CD4-positive, alpha-beta T cell treated with Interleukin-17A for 4 hours (primary cell): ENCODE data around the gene HSPA4.
A peak's percentile ranks its signal among the peaks of the same experiment; 100 is the strongest.

Experiments
- DNase-seq: peaks from one replicate; pipeline ENCODE4 v3.0.0-alpha.2; 2020; ENCODE audit warnings: mixed read lengths

Gene HSPA4

GRCh38 chr5:133106761-133107572 lies 55.2 kb downstream of the HSPA4 start:
- peak; percentile 11 for DNase-seq

- no peak for DNase-seq
These were observed 56.7 kb downstream of the HSPA4 start for GRCh38 chr5:133108481-133108921.

- DNase-seq = no peak
These were observed 58.1 kb downstream of the HSPA4 start for GRCh38 chr5:133109655-133110483.

GRCh38 chr5:133110709-133111108 lies 58.9 kb downstream of the HSPA4 start:
- DNase-seq = no peak

- peak; percentile 92 for DNase-seq
These were observed 59.5 kb downstream of the HSPA4 start for GRCh38 chr5:133111299-133111698.

GRCh38 chr5:133112026-133112660 lies 60.3 kb downstream of the HSPA4 start:
- no peak for DNase-seq

GRCh38 chr5:133113331-133114061 lies 61.7 kb downstream of the HSPA4 start:
- DNase-seq = no peak

GRCh38 chr5:133114166-133114932 lies 62.5 kb downstream of the HSPA4 start:
- DNase-seq = no peak

GRCh38 chr5:133114933-133115310 lies 63.1 kb downstream of the HSPA4 start:
- no peak for DNase-seq

- DNase-seq = no peak
These were observed 64.8 kb downstream of the HSPA4 start for GRCh38 chr5:133116601-133117000.

- DNase-seq = no peak
These were observed 65.5 kb downstream of the HSPA4 start for GRCh38 chr5:133117166-133117911.

- DNase-seq = no peak
These were observed 66.2 kb downstream of the HSPA4 start for GRCh38 chr5:133117912-133118445.

GRCh38 chr5:133118741-133119140 lies 66.9 kb downstream of the HSPA4 start:
- DNase-seq = no peak

- no peak for DNase-seq
These were observed 67.5 kb downstream of the HSPA4 start for GRCh38 chr5:133119233-133119711.

GRCh38 chr5:133120156-133120750 lies 68.4 kb downstream of the HSPA4 start:
- DNase-seq = no peak

- DNase-seq = no peak
These were observed 69.3 kb downstream of the HSPA4 start for GRCh38 chr5:133121080-133121479.

GRCh38 chr5:133121611-133122150 lies 69.9 kb downstream of the HSPA4 start:
- DNase-seq = no peak

GRCh38 chr5:133122711-133123110 lies 70.9 kb downstream of the HSPA4 start:
- no peak for DNase-seq

- DNase-seq = no peak
These were observed 71.5 kb downstream of the HSPA4 start for GRCh38 chr5:133123297-133123696.

GRCh38 chr5:133124891-133125290 lies 73.1 kb downstream of the HSPA4 start:
- DNase-seq = no peak
